GM19328 (cell line): ENCODE data around the gene DTNBP1.

Experiments used
- ATAC-seq: cut with Tn5 transposase; IDR thresholded peaks from one replicate; pipeline ENCODE4 v1.9.1; 2021; ENCODE audit warnings: mild to moderate bottlenecking, moderate library complexity; ENCODE audit not compliant: unreplicated experiment

Gene DTNBP1

GRCh38 chr6:15517600-15517999 lies 145.2 kb downstream of the DTNBP1 start:
- no peak for ATAC-seq

GRCh38 chr6:15516923-15517560 lies 145.8 kb downstream of the DTNBP1 start:
- no peak for ATAC-seq

GRCh38 chr6:15516378-15516777 lies 146.4 kb downstream of the DTNBP1 start:
- ATAC-seq = no peak

GRCh38 chr6:15515660-15516375 lies 147.0 kb downstream of the DTNBP1 start:
- no peak for ATAC-seq

- no peak for ATAC-seq
These were observed 147.6 kb downstream of the DTNBP1 start for GRCh38 chr6:15515226-15515625.

- ATAC-seq = no peak
These were observed 148.8 kb downstream of the DTNBP1 start for GRCh38 chr6:15513801-15514711.

- ATAC-seq = no peak
These were observed 149.6 kb downstream of the DTNBP1 start for GRCh38 chr6:15513131-15513771.

GRCh38 chr6:15512721-15513120 lies 150.1 kb downstream of the DTNBP1 start:
- ATAC-seq = no peak

- no peak for ATAC-seq
These were observed 150.7 kb downstream of the DTNBP1 start for GRCh38 chr6:15512126-15512525.

GRCh38 chr6:15511248-15512125 lies 151.3 kb downstream of the DTNBP1 start:
- no peak for ATAC-seq

- ATAC-seq = no peak
These were observed 152.1 kb downstream of the DTNBP1 start for GRCh38 chr6:15510536-15511247.

- no peak for ATAC-seq
These were observed 152.7 kb downstream of the DTNBP1 start for GRCh38 chr6:15510121-15510520.

- ATAC-seq = no peak
These were observed 153.4 kb downstream of the DTNBP1 start for GRCh38 chr6:15509335-15509933.

- ATAC-seq = no peak
These were observed 153.9 kb downstream of the DTNBP1 start for GRCh38 chr6:15508931-15509330.

GRCh38 chr6:15508441-15508871 lies 154.4 kb downstream of the DTNBP1 start:
- ATAC-seq = no peak

- no peak for ATAC-seq
These were observed 155.1 kb downstream of the DTNBP1 start for GRCh38 chr6:15507746-15508145.

GRCh38 chr6:15507221-15507620 lies 155.6 kb downstream of the DTNBP1 start:
- no peak for ATAC-seq

GRCh38 chr6:15506066-15506465 lies 156.8 kb downstream of the DTNBP1 start:
- no peak for ATAC-seq

- no peak for ATAC-seq
These were observed 157.3 kb downstream of the DTNBP1 start for GRCh38 chr6:15505463-15505918.
